ENCODE data around the gene PRICKLE1.

Gene PRICKLE1

DNA sequence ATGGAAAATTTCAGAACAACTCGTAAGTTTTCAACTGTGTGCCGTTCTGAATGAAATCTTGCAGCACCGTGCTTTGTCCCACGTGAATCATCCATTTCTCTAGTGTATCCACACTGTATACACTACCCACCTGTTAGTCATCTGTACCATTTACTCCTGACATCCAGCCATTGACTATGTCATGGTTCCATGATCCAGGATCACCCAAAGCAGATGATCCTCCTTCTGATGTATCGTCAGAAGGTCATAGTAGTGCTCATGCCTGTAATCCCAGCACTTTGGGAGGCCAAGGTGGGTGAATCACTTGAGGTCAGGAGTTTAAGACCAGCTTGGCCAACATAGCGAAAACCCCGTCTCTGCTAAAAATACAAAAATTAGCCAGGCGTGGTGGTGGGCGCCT, 140.7 kb downstream of the PRICKLE1 start:
- peaks cover 0 to 7% (median 3%) of the 10 kb centered on the region in 4 donors for H3K4me1 ChIP-seq
- no peak overlapping the region for H3K4me3 ChIP-seq
- no peaks in the 10 kb centered on the region for H3K27me3 ChIP-seq
- no peaks in the 10 kb centered on the region for H3K9me3 ChIP-seq
- intact Hi-C loops (cut with DNase I; ENCODE audit: low total_unique reads) = no loop called here
- peaks cover 0 to 34% (median 13%) of the 10 kb centered on the region in 3 donors for H3K36me3 ChIP-seq
- no peak for DNase-seq
- no peak overlapping the region for H3K27ac ChIP-seq
- TF ChIP-seq CTCF (IDR thresholded peaks at IDR 0.05) = no peak

DNA sequence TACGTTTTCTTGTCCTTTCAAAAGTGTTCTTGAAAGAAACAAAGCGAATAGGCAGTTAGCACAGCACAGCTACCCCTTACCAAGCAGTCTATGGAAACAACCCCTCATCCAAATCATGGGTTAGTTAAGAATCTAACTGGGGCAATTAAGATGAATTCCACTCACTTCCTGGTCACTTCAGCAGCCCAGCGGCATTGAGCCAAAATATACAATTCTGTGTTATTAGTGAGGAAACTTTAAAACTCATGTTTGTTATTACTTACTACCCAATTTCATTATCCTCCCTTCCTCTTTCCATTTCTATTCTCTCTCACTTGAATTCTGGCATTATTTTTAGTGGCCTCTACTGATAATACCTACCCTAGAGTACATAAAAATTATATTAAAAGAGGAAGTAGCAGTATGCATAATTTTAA, 142.2 kb downstream of the PRICKLE1 start:
- intact Hi-C loops (cut with DNase I; ENCODE audit: low total_unique reads) = no loop called here
- DNase-seq = no peak
- Histone ChIP-seq H3K27ac (no peak overlapping the region), H3K4me3 (no peak overlapping the region), H3K4me1 (peaks cover 0 to 7% (median 3%) of the 10 kb centered on the region in 4 donors), H3K36me3 (peaks cover 9 to 49% (median 27%) of the 10 kb centered on the region in 3 donors), H3K27me3 (no peaks in the 10 kb centered on the region), H3K9me3 (no peaks in the 10 kb centered on the region)
- no peak for TF ChIP-seq CTCF (IDR thresholded peaks at IDR 0.05)

DNA sequence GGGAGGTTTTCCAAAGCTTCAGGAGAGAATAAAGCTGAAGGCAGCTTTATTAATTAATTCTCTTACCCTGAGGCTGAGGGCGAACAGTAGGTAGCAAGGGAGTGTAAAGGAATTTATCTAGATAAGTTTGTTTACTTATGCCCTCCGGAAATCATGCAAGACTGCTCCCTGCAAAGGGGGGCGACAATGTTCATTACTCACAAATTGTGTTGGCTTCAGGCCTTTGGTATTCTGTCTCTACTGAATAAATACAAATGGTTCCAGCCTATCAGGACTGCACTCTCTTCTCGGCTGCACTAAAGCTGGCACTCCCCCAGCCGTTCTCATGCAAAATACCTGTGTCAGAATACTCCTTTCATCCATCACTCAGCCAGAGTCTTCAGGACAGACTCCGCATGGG, 142.8 kb downstream of the PRICKLE1 start:
- no peak overlapping the region for H3K27ac ChIP-seq
- TF ChIP-seq CTCF (IDR thresholded peaks at IDR 0.05) = no peak
- no peak for DNase-seq

DNA sequence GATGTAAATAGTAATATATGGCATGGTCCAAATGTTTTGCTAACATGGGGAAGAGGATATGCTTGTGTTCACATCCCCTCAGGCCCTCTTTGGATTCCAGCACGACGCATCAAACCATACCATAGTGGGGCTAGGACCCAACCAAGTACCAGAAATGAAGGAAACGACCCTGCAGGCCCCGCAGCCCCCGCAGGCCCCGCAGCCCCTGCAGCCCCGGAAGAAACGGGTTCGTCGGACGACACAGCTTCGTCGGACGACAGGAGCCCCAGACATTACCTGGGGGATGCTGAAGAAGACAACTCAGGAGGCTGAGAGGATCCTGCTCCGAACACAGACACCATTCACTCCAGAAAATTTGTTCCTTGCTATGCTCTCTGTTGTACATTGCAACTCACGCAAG, 143.7 kb downstream of the PRICKLE1 start:
- Histone ChIP-seq H3K27me3 (no peaks in the 10 kb centered on the region), H3K36me3 (peaks cover 19 to 54% (median 40%) of the 10 kb centered on the region in 3 donors), H3K27ac (no peak overlapping the region), H3K4me3 (no peak overlapping the region), H3K4me1 (peaks cover 0 to 7% (median 3%) of the 10 kb centered on the region in 4 donors), H3K9me3 (no peaks in the 10 kb centered on the region)
- no peak for DNase-seq
- no peak for TF ChIP-seq CTCF (IDR thresholded peaks at IDR 0.05)
- intact Hi-C loops (cut with DNase I; ENCODE audit: low total_unique reads) = no loop called here

More for the DNA sequence above, 142.8 kb downstream of the PRICKLE1 start:
- Histone ChIP-seq H3K36me3 (peaks cover 15 to 54% (median 33%) of the 10 kb centered on the region in 3 donors), H3K27me3 (no peaks in the 10 kb centered on the region), H3K4me3 (no peak overlapping the region), H3K9me3 (no peaks in the 10 kb centered on the region), H3K4me1 (peaks cover 0 to 7% (median 3%) of the 10 kb centered on the region in 4 donors)
- intact Hi-C loops (cut with DNase I; ENCODE audit: low total_unique reads) = no loop called here

DNA sequence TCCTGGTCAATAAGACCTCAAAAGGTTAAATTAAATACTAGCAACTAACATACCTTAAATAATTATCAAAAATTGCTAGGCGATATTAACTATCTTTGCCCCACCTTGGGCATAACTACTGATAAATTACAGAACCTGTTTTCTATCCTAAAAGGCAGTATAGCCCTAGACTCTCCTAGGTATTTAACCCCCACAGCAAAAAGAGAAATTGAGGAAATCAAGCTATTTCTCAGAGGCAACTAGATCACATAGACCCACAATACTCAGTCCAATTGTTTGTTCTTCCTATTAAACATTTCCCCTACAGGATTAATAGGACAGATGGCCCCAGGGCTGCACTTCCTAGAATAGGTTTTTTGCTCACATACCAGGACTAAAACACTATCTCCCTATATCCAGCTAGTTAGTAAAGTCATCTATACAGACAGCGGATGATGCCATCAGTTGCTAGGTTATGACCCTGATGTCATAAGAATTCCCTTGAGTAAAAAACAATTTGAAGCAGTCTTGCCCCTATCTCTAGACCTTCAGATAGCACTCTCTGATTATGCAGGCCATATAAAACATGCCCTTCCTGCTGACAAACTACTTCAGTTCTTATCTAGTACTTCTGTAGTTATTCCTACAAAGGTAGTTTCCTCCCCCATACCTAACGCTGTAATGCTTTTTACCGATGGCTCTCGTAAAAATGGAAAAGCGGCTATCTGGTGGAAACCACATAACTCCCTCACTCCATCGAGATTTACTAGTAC, 145.2 kb downstream of the PRICKLE1 start:
- Histone ChIP-seq H3K27ac (no peak overlapping the region), H3K36me3 (peaks cover 19 to 54% (median 40%) of the 10 kb centered on the region in 3 donors), H3K4me3 (no peak overlapping the region), H3K9me3 (no peaks in the 10 kb centered on the region), H3K4me1 (peaks cover 0 to 7% (median 3%) of the 10 kb centered on the region in 4 donors), H3K27me3 (no peaks in the 10 kb centered on the region)
- no peak for TF ChIP-seq CTCF (IDR thresholded peaks at IDR 0.05)
- DNase-seq = no peak
- intact Hi-C loops (cut with DNase I; ENCODE audit: low total_unique reads) = no loop called here
